Measurements from ENCODE around the gene PLK1.

Gene PLK1

GRCh38 chr16:23726710-23727109, 48.0 kb downstream of the PLK1 start:
- Histone ChIP-seq H3F3A (ENCODE audit: insufficient read depth, low read length) (no peaks in the 10 kb centered on the region), H3K4me3 (ENCODE audit: low read length) (no peak overlapping the region), H4K20me1 (ENCODE audit: insufficient read depth, low read length) (no peaks in the 10 kb centered on the region), H3K27me3 (replicated peaks; ENCODE audit: insufficient read depth, low read length) (no peaks in the 10 kb centered on the region), H3K79me2 (ENCODE audit: low read length) (no peaks in the 10 kb centered on the region), H3K9me2 (replicated peaks; ENCODE audit: insufficient read depth, low read length) (no peaks in the 10 kb centered on the region), H3K9ac (ENCODE audit: low read length) (no peak overlapping the region), H2AFZ (ENCODE audit: low read length) (no peak overlapping the region), H3K36me3 (replicated peaks; ENCODE audit: insufficient read depth, low read length) (no peaks in the 10 kb centered on the region), H3K4me1 (ENCODE audit: low read length) (no peaks in the 10 kb centered on the region), H3K27ac (ENCODE audit: low read length) (no peak overlapping the region), H3K4me2 (ENCODE audit: low read depth, low read length) (no peak overlapping the region), H3K9me3 (replicated peaks; ENCODE audit: insufficient read depth, low read length) (no peaks in the 10 kb centered on the region)
- TF ChIP-seq CTCF (IDR thresholded peaks at IDR 0.05; ENCODE audit: low read length) (no peak), EZH2phosphoT487 (IDR thresholded peaks at IDR 0.05; ENCODE audit: low read length) (no peak), EZH2 (optimal IDR thresholded peaks at IDR 0.05; ENCODE audit: low read depth, low read length) (no peak)
- no peak for DNase-seq

GRCh38 chr16:23728112-23728477, 49.4 kb downstream of the PLK1 start:
- Histone ChIP-seq H3K9me2 (replicated peaks; ENCODE audit: insufficient read depth, low read length) (no peaks in the 10 kb centered on the region), H2AFZ (ENCODE audit: low read length) (peak overlapping the region; percentile 67), H3K36me3 (replicated peaks; ENCODE audit: insufficient read depth, low read length) (no peaks in the 10 kb centered on the region), H3K4me2 (ENCODE audit: low read depth, low read length) (no peak overlapping the region; the same call in 1 of the 2 replicates), H3K27me3 (replicated peaks; ENCODE audit: insufficient read depth, low read length) (no peaks in the 10 kb centered on the region), H3K4me1 (ENCODE audit: low read length) (no peaks in the 10 kb centered on the region), H3K9ac (ENCODE audit: low read length) (no peak overlapping the region), H3K79me2 (ENCODE audit: low read length) (no peaks in the 10 kb centered on the region), H4K20me1 (ENCODE audit: insufficient read depth, low read length) (no peaks in the 10 kb centered on the region), H3K4me3 (ENCODE audit: low read length) (no peak overlapping the region; the same call in 1 of the 2 replicates), H3K9me3 (replicated peaks; ENCODE audit: insufficient read depth, low read length) (no peaks in the 10 kb centered on the region), H3F3A (ENCODE audit: insufficient read depth, low read length) (no peaks in the 10 kb centered on the region), H3K27ac (ENCODE audit: low read length) (no peak overlapping the region)
- no peak for TF ChIP-seq EZH2 (optimal IDR thresholded peaks at IDR 0.05; ENCODE audit: low read depth, low read length)
- TF ChIP-seq EZH2phosphoT487 (IDR thresholded peaks at IDR 0.05; ENCODE audit: low read length) = no peak
- no peak for TF ChIP-seq CTCF (IDR thresholded peaks at IDR 0.05; ENCODE audit: low read length)
- no peak for DNase-seq

GRCh38 chr16:23729503-23730424, 51.1 kb downstream of the PLK1 start:
- no peak overlapping the region for H2AFZ ChIP-seq (ENCODE audit: low read length)

More at GRCh38 chr16:23729503-23730424, 51.1 kb downstream of the PLK1 start:
- Histone ChIP-seq H3K4me1 (ENCODE audit: low read length) (no peaks in the 10 kb centered on the region), H3K4me3 (ENCODE audit: low read length) (no peak overlapping the region), H3K36me3 (replicated peaks; ENCODE audit: insufficient read depth, low read length) (no peaks in the 10 kb centered on the region), H3K4me2 (ENCODE audit: low read depth, low read length) (no peak overlapping the region), H3K79me2 (ENCODE audit: low read length) (no peaks in the 10 kb centered on the region), H3K9me2 (replicated peaks; ENCODE audit: insufficient read depth, low read length) (no peaks in the 10 kb centered on the region), H3K27ac (ENCODE audit: low read length) (no peak overlapping the region), H3F3A (ENCODE audit: insufficient read depth, low read length) (no peaks in the 10 kb centered on the region), H3K27me3 (replicated peaks; ENCODE audit: insufficient read depth, low read length) (no peaks in the 10 kb centered on the region), H4K20me1 (ENCODE audit: insufficient read depth, low read length) (no peaks in the 10 kb centered on the region), H3K9me3 (replicated peaks; ENCODE audit: insufficient read depth, low read length) (no peaks in the 10 kb centered on the region), H3K9ac (ENCODE audit: low read length) (no peak overlapping the region)
- no peak for DNase-seq
- no peak for TF ChIP-seq EZH2 (optimal IDR thresholded peaks at IDR 0.05; ENCODE audit: low read depth, low read length)
- no peak for TF ChIP-seq EZH2phosphoT487 (IDR thresholded peaks at IDR 0.05; ENCODE audit: low read length)
- no peak for TF ChIP-seq CTCF (IDR thresholded peaks at IDR 0.05; ENCODE audit: low read length)
